Measurements from ENCODE around the gene GNRH2.
A peak's percentile ranks its signal among the peaks of the same experiment; 100 is the strongest.

Gene GNRH2

DNA sequence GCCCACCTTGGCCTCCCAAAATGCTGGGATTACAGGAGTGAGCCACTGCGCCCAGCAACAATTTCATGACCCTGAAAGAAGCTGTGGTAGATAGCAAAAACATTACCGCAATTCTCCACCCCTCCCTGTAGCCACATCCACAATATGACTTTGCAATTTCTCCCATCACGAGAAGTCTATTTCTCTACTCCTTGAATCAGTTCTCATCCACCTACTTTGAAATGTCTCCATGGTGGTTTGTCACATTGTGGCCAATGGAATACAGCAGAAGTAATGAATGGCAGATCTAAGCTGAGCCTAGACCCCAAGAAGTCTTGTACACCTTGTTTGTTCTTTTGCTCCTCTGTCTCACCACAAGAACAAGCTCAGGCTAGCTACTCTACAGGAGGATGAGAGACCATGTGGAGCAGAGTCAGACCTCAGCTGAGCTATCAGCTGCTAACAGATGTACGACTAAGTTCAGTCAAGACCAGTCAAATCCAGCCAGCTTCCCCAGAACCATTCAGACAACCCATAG, 34.3 kb downstream of the GNRH2 start:
- peaks cover 23% of the 10 kb centered on the region for H3K4me1 ChIP-seq (ENCODE audit: control insufficient read depth, insufficient read depth, low read length)

DNA sequence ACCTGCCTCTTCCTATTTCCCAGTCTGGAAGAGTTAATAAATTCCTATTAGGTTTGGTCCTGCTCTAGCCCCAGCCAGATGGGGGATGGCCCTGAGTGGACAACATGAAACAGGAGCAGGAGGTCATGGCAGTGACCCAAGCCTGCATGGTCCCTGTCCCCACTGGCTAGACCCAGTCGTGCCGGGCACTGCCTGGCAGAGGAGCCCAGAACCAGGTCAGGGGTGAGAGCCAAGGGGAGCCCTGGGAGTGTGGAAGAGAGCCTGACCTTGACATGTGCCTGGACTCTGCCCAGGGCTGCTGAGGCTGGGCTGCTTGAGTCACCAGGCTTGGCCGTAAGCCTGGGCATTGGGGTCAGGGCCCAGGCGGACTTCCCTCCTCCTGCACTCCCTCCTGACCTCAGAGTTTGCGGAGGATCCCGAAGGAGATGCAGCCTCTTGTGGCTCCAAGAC, 37.5 kb downstream of the GNRH2 start:
- no peaks in the 10 kb centered on the region for H3K36me3 ChIP-seq (ENCODE audit: control insufficient read depth, insufficient read depth, low read length, severe bottlenecking)
- DNase-seq (ENCODE audit: low read depth), result no peak
- no peak overlapping the region for H3K4me3 ChIP-seq (ENCODE audit: low read length)
- peaks cover 23% of the 10 kb centered on the region for H3K4me1 ChIP-seq (ENCODE audit: control insufficient read depth, insufficient read depth, low read length)
- no peaks in the 10 kb centered on the region for H3K9me3 ChIP-seq (ENCODE audit: control insufficient read depth, low read length)
- H3K9ac ChIP-seq (ENCODE audit: low read length), result no peak overlapping the region
- H3K27me3 ChIP-seq (replicated peaks; ENCODE audit: control insufficient read depth, insufficient read depth, low read length), result peaks cover 7% of the 10 kb centered on the region

More for the DNA sequence above, 34.3 kb downstream of the GNRH2 start:
- no peaks in the 10 kb centered on the region for H3K9me3 ChIP-seq (ENCODE audit: control insufficient read depth, low read length)
- H3K36me3 ChIP-seq (ENCODE audit: control insufficient read depth, insufficient read depth, low read length, severe bottlenecking), result no peaks in the 10 kb centered on the region
- H3K27me3 ChIP-seq (replicated peaks; ENCODE audit: control insufficient read depth, insufficient read depth, low read length), result no peaks in the 10 kb centered on the region
- H3K4me3 ChIP-seq (ENCODE audit: low read length), result no peak overlapping the region
- no peak overlapping the region for H3K9ac ChIP-seq (ENCODE audit: low read length)
- DNase-seq (ENCODE audit: low read depth), result no peak

DNA sequence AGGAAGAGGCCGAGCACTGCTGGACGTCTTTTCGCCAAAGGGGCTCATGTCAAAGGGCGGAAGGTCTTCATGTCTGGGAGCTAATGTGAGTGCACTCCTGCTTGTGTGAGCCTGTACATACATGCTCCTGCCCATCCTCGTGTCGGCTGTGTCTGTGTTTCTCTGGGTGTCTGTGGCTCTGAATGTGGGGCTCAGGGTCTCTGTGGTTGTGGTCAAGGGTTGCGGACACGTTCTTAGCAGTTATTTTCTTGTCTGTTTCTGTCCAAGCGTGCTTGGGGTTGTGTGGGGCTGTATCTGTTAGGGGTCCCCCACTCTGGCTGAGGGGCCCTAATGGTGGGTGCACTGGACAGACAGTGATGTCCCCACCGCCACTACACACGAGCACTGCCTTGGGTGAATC, 38.2 kb downstream of the GNRH2 start:
- peaks cover 7% of the 10 kb centered on the region for H3K27me3 ChIP-seq (replicated peaks; ENCODE audit: control insufficient read depth, insufficient read depth, low read length)
- H3K4me3 ChIP-seq (ENCODE audit: low read length), result peak overlapping the region; percentile 55
- H3K9me3 ChIP-seq (ENCODE audit: control insufficient read depth, low read length), result no peaks in the 10 kb centered on the region
- H3K36me3 ChIP-seq (ENCODE audit: control insufficient read depth, insufficient read depth, low read length, severe bottlenecking), result no peaks in the 10 kb centered on the region
- H3K9ac ChIP-seq (ENCODE audit: low read length), result peak overlapping the region; percentile 56
- H3K4me1 ChIP-seq (ENCODE audit: control insufficient read depth, insufficient read depth, low read length), result peaks cover 23% of the 10 kb centered on the region
- DNase-seq (ENCODE audit: low read depth), result no peak

DNA sequence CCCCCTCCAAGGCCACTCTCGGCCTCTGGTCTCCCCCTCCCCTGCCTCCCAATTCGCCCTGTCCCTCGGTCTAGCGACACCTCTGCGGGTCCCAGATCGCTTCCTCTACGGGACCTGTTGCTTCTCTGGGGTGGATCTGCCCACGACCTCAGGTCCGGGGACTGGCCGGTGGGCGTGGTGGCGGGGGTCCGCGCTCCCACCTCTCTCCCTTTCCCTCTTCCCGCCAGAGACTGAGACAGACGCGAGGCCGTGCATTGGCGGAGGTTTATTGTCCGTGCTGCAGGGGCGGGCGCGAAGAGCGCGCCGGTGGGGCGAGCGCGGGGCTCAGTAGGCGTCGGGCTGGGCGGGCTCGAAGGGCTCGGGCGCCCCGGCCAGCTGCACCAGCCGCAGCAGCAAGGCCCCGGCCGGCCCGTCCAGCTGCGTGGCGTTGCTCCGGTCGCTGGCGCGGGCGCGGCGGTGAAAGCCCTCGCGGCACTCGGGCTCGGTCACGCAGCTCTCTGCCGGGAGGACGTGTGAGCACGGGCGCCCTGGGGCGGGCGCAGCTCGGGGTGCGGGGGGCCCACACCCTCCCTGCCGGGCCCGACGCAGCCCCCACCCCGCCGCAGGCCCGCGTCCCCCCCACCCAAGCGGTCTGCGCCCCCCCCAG, 39.0 kb downstream of the GNRH2 start:
- Histone ChIP-seq H3K27me3 (replicated peaks; ENCODE audit: control insufficient read depth, insufficient read depth, low read length) (peaks cover 7% of the 10 kb centered on the region), H3K4me3 (ENCODE audit: low read length) (peak overlapping the region; percentile 55)
- peak; percentile 53 for DNase-seq (ENCODE audit: low read depth)

DNA sequence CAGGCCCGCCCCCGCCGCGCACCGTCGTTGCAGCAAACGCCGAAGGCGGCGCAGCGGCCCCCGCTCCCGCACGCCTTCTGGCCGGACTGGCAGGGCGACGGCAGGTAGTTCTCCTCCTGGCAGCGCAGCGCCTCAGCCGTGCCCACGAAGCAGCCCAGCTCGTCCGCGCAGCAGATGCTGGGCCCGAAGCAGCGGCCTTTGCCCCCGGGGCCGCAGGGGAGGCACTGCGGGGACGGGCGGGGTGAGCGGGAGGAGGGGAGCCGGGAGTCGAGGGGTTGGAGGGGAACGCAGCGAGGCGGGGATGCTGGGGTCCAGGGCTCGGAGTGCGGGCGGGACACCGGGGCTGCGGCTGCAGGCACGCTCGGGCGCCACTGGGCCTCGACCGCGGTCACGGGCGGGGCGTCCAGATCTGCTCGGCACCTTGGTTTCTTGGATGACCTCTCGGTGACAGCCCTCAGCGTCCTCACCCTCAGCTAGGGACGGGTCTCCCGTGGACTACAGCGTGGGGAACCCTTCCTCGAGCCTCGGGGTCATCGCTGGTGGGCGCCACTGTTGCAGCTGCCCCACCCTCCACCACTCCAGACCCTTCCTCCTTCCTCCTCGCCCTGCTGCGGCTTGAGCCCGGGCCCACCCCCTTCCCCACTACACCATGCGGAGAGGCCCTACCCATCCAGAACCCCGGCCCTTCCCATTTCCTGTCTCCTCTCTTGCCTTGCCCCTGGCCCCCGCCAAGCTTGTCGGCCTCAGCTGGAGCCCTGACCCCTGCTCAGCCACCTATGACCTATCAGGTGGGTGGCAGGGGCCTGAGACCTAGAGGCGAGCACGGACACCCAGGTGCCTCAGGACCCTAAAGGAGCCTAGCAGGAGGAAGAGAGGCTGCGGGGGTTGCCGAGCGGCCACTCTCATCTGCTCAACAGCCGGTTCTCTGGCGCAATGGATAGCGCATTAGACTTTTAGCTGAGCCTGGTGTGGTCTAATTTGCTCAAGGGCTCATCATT, 39.8 kb downstream of the GNRH2 start:
- Histone ChIP-seq H3K4me1 (ENCODE audit: control insufficient read depth, insufficient read depth, low read length) (peaks cover 23% of the 10 kb centered on the region), H3K4me3 (ENCODE audit: low read length) (no peak overlapping the region), H3K9ac (ENCODE audit: low read length) (no peak overlapping the region), H3K9me3 (ENCODE audit: control insufficient read depth, low read length) (no peaks in the 10 kb centered on the region), H3K27me3 (replicated peaks; ENCODE audit: control insufficient read depth, insufficient read depth, low read length) (peaks cover 7% of the 10 kb centered on the region), H3K36me3 (ENCODE audit: control insufficient read depth, insufficient read depth, low read length, severe bottlenecking) (no peaks in the 10 kb centered on the region)
- DNase-seq (ENCODE audit: low read depth), result no peak

More for the DNA sequence above, 39.0 kb downstream of the GNRH2 start:
- peak overlapping the region; percentile 56 for H3K9ac ChIP-seq (ENCODE audit: low read length)
- peaks cover 23% of the 10 kb centered on the region for H3K4me1 ChIP-seq (ENCODE audit: control insufficient read depth, insufficient read depth, low read length)
- H3K36me3 ChIP-seq (ENCODE audit: control insufficient read depth, insufficient read depth, low read length, severe bottlenecking), result no peaks in the 10 kb centered on the region
- H3K9me3 ChIP-seq (ENCODE audit: control insufficient read depth, low read length), result no peaks in the 10 kb centered on the region

DNA sequence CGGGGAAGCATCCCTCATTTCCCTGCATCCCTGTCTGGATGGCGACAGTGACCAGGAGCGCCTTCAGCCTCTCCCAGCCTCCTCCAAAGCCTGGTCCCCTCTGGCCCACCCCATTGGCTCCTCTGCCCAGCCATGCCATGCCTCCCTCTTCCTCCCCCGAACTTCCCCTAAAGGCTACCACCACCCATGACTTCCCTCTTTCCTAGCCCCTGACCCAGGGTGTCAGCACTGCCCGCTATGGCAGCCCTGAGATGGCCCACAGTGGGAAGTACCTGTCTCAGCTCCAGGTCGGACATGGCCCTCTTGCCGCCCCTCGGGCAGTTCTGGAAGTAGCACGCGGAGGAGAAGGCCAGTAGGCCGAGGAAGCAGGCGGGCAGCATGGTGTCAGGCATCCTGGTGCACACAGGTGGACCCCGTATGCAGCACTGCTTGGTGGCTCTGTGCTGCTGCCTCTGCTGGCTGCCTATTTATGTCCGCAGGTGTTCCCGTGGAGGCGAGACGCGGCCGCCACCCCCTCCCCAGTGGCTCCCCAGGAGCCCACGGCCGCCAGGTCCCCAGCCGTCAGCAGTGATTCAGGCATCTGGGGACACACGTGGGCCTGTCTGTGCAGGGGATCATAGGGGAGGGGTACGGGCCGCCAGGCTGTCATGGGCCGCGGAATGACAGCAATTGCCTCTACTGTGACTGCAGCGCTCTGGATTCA, 41.0 kb downstream of the GNRH2 start, which contains the start of gene AVP:
Gene AVP (minus strand): TSS at position 442 of the 703 bp plus-strand sequence. CDS start 50 bp downstream, at position 392.
- Histone ChIP-seq H3K4me3 (ENCODE audit: low read length) (no peak within 1 kb of the TSS), H3K36me3 (ENCODE audit: control insufficient read depth, insufficient read depth, low read length, severe bottlenecking) (no peaks in the 10 kb centered on the region), H3K27me3 (replicated peaks; ENCODE audit: control insufficient read depth, insufficient read depth, low read length) (peaks cover 7% of the 10 kb centered on the region), H3K9me3 (ENCODE audit: control insufficient read depth, low read length) (no peaks in the 10 kb centered on the region), H3K9ac (ENCODE audit: low read length) (no peak within 1 kb of the TSS), H3K4me1 (ENCODE audit: control insufficient read depth, insufficient read depth, low read length) (peaks cover 16% of the 10 kb centered on the region)
- no peak for DNase-seq (ENCODE audit: low read depth)

DNA sequence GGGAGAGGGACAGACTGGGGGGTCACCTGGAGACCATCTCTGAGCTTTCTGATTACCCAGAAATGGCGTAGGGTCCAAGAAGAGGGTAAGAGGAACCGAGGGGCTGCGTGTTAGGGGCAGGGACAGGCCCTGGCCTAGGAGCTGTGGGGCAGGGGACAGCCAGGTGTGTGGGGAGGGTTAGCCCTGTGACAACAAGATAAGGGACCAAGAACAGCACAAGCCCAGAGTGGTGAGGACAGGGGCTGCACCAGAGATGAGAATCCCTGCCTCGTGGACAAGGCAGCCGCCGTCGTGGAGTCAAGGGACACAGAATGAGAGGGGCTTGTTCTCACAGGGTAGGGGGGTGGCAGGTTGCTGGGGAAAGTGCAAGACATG, 41.6 kb downstream of the GNRH2 start:
- peaks cover 10% of the 10 kb centered on the region for H3K27me3 ChIP-seq (replicated peaks; ENCODE audit: control insufficient read depth, insufficient read depth, low read length)
- DNase-seq (ENCODE audit: low read depth), result no peak
- H3K9ac ChIP-seq (ENCODE audit: low read length), result no peak overlapping the region
- no peaks in the 10 kb centered on the region for H3K36me3 ChIP-seq (ENCODE audit: control insufficient read depth, insufficient read depth, low read length, severe bottlenecking)
- H3K4me1 ChIP-seq (ENCODE audit: control insufficient read depth, insufficient read depth, low read length), result peaks cover 16% of the 10 kb centered on the region
- H3K9me3 ChIP-seq (ENCODE audit: control insufficient read depth, low read length), result no peaks in the 10 kb centered on the region
- H3K4me3 ChIP-seq (ENCODE audit: low read length), result no peak overlapping the region

DNA sequence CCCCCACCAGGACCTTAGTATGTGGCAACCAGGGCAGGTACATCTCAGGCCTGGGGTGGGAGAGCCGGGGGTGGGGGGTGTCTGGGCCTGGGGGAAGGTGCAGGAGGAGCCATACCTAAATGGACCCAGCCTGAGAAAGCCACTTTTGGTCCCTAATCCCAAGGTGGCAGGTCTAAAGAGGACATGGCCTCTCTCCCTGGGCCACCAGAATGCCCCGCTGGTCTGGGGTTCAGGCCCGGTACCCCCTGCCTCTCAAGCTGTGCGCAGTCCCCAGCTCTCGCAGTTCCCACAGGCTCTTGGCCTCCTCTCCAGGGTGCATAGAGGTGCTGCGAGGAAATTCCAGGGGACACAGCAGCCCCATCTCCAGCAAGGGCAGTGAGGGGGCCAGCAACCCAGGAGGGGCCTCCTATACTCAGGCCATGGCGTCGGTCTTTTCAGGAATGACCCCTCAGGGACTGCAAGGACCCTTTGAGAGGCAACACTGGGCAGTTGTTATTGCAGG, 42.2 kb downstream of the GNRH2 start:
- peaks cover 11% of the 10 kb centered on the region for H3K4me1 ChIP-seq (ENCODE audit: control insufficient read depth, insufficient read depth, low read length)
- no peaks in the 10 kb centered on the region for H3K9me3 ChIP-seq (ENCODE audit: control insufficient read depth, low read length)
- DNase-seq (ENCODE audit: low read depth), result no peak
- no peak overlapping the region for H3K9ac ChIP-seq (ENCODE audit: low read length)
- peaks cover 13% of the 10 kb centered on the region for H3K27me3 ChIP-seq (replicated peaks; ENCODE audit: control insufficient read depth, insufficient read depth, low read length)
- H3K36me3 ChIP-seq (ENCODE audit: control insufficient read depth, insufficient read depth, low read length, severe bottlenecking), result no peaks in the 10 kb centered on the region
- no peak overlapping the region for H3K4me3 ChIP-seq (ENCODE audit: low read length)

DNA sequence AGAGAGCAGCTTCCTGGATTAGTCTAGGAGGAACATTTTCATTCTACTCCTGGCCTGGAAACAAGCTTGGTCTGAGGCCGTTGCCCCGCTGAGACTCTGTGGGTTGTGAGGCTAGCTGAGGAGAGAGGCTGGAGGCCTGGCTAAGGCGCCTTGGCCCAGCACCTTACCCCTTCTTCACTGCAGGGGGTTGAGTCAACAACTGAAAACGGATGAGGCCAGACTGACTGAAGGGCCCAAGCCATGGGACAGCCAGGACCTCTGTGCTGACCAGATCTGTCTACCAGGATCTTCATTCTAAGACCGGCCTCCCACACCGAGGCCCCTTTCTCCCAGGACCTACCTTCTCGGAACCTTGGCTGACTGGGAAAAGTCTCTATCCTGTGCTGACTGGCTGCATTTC, 44.6 kb downstream of the GNRH2 start:
- H3K27me3 ChIP-seq (replicated peaks; ENCODE audit: control insufficient read depth, insufficient read depth, low read length), result peaks cover 13% of the 10 kb centered on the region
- H3K9ac ChIP-seq (ENCODE audit: low read length), result no peak overlapping the region
- H3K4me1 ChIP-seq (ENCODE audit: control insufficient read depth, insufficient read depth, low read length), result no peaks in the 10 kb centered on the region
- no peaks in the 10 kb centered on the region for H3K36me3 ChIP-seq (ENCODE audit: control insufficient read depth, insufficient read depth, low read length, severe bottlenecking)
- no peak overlapping the region for H3K4me3 ChIP-seq (ENCODE audit: low read length)
- no peak for DNase-seq (ENCODE audit: low read depth)
- H3K9me3 ChIP-seq (ENCODE audit: control insufficient read depth, low read length), result no peaks in the 10 kb centered on the region

DNA sequence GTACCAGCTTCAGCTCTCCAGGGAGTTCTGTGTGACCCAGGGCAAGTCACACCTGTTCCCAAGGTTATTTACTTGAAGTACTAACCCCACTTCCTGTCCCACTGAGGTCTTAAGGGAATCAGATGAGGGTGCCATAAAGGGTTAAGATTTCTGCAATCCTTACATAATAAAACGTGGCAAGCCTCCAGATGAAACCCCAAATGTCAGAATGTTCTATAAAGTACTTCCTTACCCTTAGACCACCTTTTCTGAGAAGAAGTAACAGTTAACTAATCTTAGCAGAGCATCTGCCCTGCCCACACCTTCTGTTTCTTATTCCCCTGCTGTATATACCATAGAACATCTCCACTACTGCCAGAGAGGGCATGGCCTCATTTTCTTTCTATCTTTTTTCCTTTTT, 47.1 kb downstream of the GNRH2 start:
- Histone ChIP-seq H3K4me1 (ENCODE audit: control insufficient read depth, insufficient read depth, low read length) (no peaks in the 10 kb centered on the region), H3K36me3 (ENCODE audit: control insufficient read depth, insufficient read depth, low read length, severe bottlenecking) (no peaks in the 10 kb centered on the region), H3K9me3 (ENCODE audit: control insufficient read depth, low read length) (no peaks in the 10 kb centered on the region), H3K4me3 (ENCODE audit: low read length) (no peak overlapping the region), H3K9ac (ENCODE audit: low read length) (no peak overlapping the region), H3K27me3 (replicated peaks; ENCODE audit: control insufficient read depth, insufficient read depth, low read length) (peaks cover 5% of the 10 kb centered on the region)
- DNase-seq (ENCODE audit: low read depth), result no peak

All from adipocyte (in vitro differentiated cells).